ENCODE data around the gene PTPN14.

The PTPN14 gene

DNA sequence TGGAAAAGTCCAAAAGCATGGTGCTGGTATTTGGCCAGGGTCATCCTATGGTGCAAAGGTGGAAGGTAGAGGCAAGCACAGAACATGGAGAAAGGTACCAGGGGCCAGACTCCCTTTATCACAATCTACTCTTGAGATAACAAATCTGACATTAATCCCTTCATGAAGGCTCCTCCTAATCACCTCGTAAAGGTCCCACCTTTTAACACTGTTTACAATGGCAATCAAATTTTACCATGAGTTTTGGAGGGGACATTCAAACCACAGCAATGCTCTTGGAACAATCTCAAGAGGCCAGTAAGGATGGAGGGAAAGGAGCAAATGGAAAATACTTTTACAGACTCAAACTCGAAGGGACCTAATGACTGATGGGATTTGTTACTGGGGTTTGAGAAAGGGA lies 6.1 kb downstream of the PTPN14 start:
- Histone ChIP-seq H3K27ac (ENCODE audit: low read length) (no peak overlapping the region), H3K9ac (ENCODE audit: low read length) (no peak overlapping the region), H3K4me2 (ENCODE audit: low read depth, low read length) (no peak overlapping the region), H4K20me1 (ENCODE audit: insufficient read depth, low read length) (no peaks in the 10 kb centered on the region), H3F3A (ENCODE audit: insufficient read depth, low read length) (no peaks in the 10 kb centered on the region), H3K27me3 (replicated peaks; ENCODE audit: insufficient read depth, low read length) (no peaks in the 10 kb centered on the region), H3K4me3 (ENCODE audit: low read length) (no peak overlapping the region), H2AFZ (ENCODE audit: low read length) (no peak overlapping the region), H3K9me2 (replicated peaks; ENCODE audit: insufficient read depth, low read length) (no peaks in the 10 kb centered on the region), H3K36me3 (replicated peaks; ENCODE audit: insufficient read depth, low read length) (no peaks in the 10 kb centered on the region), H3K79me2 (ENCODE audit: low read length) (no peaks in the 10 kb centered on the region), H3K4me1 (ENCODE audit: low read length) (no peaks in the 10 kb centered on the region), H3K9me3 (replicated peaks; ENCODE audit: insufficient read depth, low read length) (no peaks in the 10 kb centered on the region)
- DNase-seq = no peak
- TF ChIP-seq EZH2phosphoT487 (IDR thresholded peaks at IDR 0.05; ENCODE audit: low read length) = no peak
- TF ChIP-seq EZH2 (optimal IDR thresholded peaks at IDR 0.05; ENCODE audit: low read depth, low read length) = no peak
- TF ChIP-seq, protein P1, sequence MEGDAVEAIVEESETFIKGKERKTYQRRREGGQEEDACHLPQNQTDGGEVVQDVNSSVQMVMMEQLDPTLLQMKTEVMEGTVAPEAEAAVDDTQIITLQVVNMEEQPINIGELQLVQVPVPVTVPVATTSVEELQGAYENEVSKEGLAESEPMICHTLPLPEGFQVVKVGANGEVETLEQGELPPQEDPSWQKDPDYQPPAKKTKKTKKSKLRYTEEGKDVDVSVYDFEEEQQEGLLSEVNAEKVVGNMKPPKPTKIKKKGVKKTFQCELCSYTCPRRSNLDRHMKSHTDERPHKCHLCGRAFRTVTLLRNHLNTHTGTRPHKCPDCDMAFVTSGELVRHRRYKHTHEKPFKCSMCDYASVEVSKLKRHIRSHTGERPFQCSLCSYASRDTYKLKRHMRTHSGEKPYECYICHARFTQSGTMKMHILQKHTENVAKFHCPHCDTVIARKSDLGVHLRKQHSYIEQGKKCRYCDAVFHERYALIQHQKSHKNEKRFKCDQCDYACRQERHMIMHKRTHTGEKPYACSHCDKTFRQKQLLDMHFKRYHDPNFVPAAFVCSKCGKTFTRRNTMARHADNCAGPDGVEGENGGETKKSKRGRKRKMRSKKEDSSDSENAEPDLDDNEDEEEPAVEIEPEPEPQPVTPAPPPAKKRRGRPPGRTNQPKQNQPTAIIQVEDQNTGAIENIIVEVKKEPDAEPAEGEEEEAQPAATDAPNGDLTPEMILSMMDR (IDR thresholded peaks at IDR 0.05; ENCODE audit: low read length) = no peak

- Histone ChIP-seq H3K27me3 (replicated peaks; ENCODE audit: insufficient read depth, low read length) (no peaks in the 10 kb centered on the region), H3K9me2 (replicated peaks; ENCODE audit: insufficient read depth, low read length) (no peaks in the 10 kb centered on the region), H3K36me3 (replicated peaks; ENCODE audit: insufficient read depth, low read length) (no peaks in the 10 kb centered on the region), H3K79me2 (ENCODE audit: low read length) (no peaks in the 10 kb centered on the region), H3K9me3 (replicated peaks; ENCODE audit: insufficient read depth, low read length) (no peaks in the 10 kb centered on the region), H3K27ac (ENCODE audit: low read length) (no peak overlapping the region), H3K9ac (ENCODE audit: low read length) (no peak overlapping the region), H3K4me2 (ENCODE audit: low read depth, low read length) (no peak overlapping the region), H4K20me1 (ENCODE audit: insufficient read depth, low read length) (no peaks in the 10 kb centered on the region), H3K4me3 (ENCODE audit: low read length) (no peak overlapping the region), H2AFZ (ENCODE audit: low read length) (no peak overlapping the region), H3K4me1 (ENCODE audit: low read length) (no peaks in the 10 kb centered on the region), H3F3A (ENCODE audit: insufficient read depth, low read length) (no peaks in the 10 kb centered on the region)
- TF ChIP-seq, protein P1 (IDR thresholded peaks at IDR 0.05; ENCODE audit: low read length) = no peak
- TF ChIP-seq EZH2phosphoT487 (IDR thresholded peaks at IDR 0.05; ENCODE audit: low read length) (no peak), EZH2 (optimal IDR thresholded peaks at IDR 0.05; ENCODE audit: low read depth, low read length) (no peak)
- no peak for DNase-seq
Measured at GRCh38 chr1:214544791-214545190, 6.6 kb downstream of the PTPN14 start.

DNA sequence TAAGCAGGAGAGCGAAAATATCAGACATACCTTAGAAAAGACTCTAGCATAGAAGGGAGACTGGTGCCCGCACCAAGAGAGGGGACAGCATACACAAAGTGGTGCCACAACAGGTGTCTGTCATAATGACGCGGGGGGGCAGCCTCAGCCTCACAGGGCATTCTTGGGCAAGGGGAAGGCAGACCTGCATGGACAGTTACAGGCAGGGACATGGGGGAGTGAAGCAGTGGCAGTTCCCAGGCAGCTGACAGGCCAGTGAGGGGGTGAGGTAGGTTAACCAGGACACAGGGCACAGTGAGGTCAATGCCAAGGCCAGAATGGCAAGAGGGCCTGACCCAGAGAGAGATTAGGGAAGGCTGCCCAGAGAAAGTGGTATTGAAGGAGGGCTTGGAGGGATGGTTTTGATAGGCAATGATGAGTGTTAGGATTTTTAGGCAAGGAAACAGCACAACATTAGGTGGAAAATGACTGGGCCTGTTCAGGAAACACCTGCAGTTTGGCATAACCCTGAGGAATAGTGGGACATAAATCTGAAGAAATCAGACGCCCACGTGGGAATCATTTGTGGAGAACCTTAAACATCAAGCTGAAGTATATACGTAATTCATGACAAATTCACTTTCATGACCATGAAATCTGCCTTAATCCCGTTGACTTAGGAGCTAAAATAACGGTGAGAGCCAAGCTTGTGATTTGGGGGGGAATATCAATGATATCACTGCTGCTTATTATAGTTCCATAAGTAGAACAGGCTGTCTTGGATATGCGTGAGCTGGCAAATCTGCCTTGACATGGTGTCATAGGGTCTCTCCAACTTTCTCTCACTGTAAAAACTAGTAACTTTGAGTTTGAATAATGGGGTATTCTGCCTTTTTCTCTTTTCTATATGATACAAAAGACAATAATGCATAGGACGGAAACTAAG lies 8.9 kb downstream of the PTPN14 start:
- TF ChIP-seq EZH2phosphoT487 (IDR thresholded peaks at IDR 0.05; ENCODE audit: low read length) = no peak
- no peak for TF ChIP-seq EZH2 (optimal IDR thresholded peaks at IDR 0.05; ENCODE audit: low read depth, low read length)
- TF ChIP-seq, protein P1 (IDR thresholded peaks at IDR 0.05; ENCODE audit: low read length) = no peak
- Histone ChIP-seq H3K79me2 (ENCODE audit: low read length) (no peaks in the 10 kb centered on the region), H3K4me3 (ENCODE audit: low read length) (no peak overlapping the region), H3K9ac (ENCODE audit: low read length) (no peak overlapping the region), H3K36me3 (replicated peaks; ENCODE audit: insufficient read depth, low read length) (no peaks in the 10 kb centered on the region), H3K27me3 (replicated peaks; ENCODE audit: insufficient read depth, low read length) (no peaks in the 10 kb centered on the region), H3F3A (ENCODE audit: insufficient read depth, low read length) (no peaks in the 10 kb centered on the region), H3K4me1 (ENCODE audit: low read length) (no peaks in the 10 kb centered on the region), H3K9me2 (replicated peaks; ENCODE audit: insufficient read depth, low read length) (no peaks in the 10 kb centered on the region), H3K27ac (ENCODE audit: low read length) (no peak overlapping the region), H3K4me2 (ENCODE audit: low read depth, low read length) (no peak overlapping the region), H4K20me1 (ENCODE audit: insufficient read depth, low read length) (no peaks in the 10 kb centered on the region), H3K9me3 (replicated peaks; ENCODE audit: insufficient read depth, low read length) (no peaks in the 10 kb centered on the region), H2AFZ (ENCODE audit: low read length) (no peak overlapping the region)
- no peak for DNase-seq
